ENCODE measurements around the gene ARID1B.

The ARID1B gene

GRCh38 chr6:156780962-156781853 lies 4.0 kb downstream of the ARID1B start:
- Histone ChIP-seq H3K36me3 (ENCODE audit: control insufficient read depth in 1 of 2, insufficient read depth in 2 of 2, low read length in 2 of 2) (no peaks in the 10 kb centered on the region), H3K4me3 (ENCODE audit: low read depth in 1 of 2, low read length in 2 of 2) (peak overlapping the region; percentile 91 to 95), H3K9ac (ENCODE audit: low read depth in 1 of 2, low read length in 2 of 2) (peak overlapping the region; percentile 35 to 82), H3K27me3 (ENCODE audit: control insufficient read depth in 1 of 2, insufficient read depth in 2 of 2, low read length in 2 of 2) (no peaks in the 10 kb centered on the region), H3K27ac (ENCODE audit: low read depth, low read length) (no peak overlapping the region), H3K4me1 (ENCODE audit: control insufficient read depth in 1 of 2, insufficient read depth in 2 of 2, low read length in 2 of 2) (peaks cover 26 to 31% of the 10 kb centered on the region in 2 donors), H3K9me3 (ENCODE audit: control insufficient read depth in 1 of 2, low read length in 2 of 2) (no peaks in the 10 kb centered on the region)

- Histone ChIP-seq H3K9ac (ENCODE audit: low read depth in 1 of 2, low read length in 2 of 2) (peak overlapping the region; percentile 52 to 82), H3K9me3 (ENCODE audit: control insufficient read depth in 1 of 2, low read length in 2 of 2) (no peaks in the 10 kb centered on the region), H3K4me3 (ENCODE audit: low read depth in 1 of 2, low read length in 2 of 2) (peak overlapping the region; percentile 91 to 95), H3K27ac (ENCODE audit: low read depth, low read length) (peak overlapping the region; percentile 66), H3K27me3 (ENCODE audit: control insufficient read depth in 1 of 2, insufficient read depth in 2 of 2, low read length in 2 of 2) (no peaks in the 10 kb centered on the region), H3K36me3 (ENCODE audit: control insufficient read depth in 1 of 2, insufficient read depth in 2 of 2, low read length in 2 of 2) (no peaks in the 10 kb centered on the region), H3K4me1 (ENCODE audit: control insufficient read depth in 1 of 2, insufficient read depth in 2 of 2, low read length in 2 of 2) (peaks cover 26 to 36% of the 10 kb centered on the region in 2 donors)
Measured at GRCh38 chr6:156781861-156782631, 4.9 kb downstream of the ARID1B start.

- H3K9ac ChIP-seq (ENCODE audit: low read depth in 1 of 2, low read length in 2 of 2) = peak overlapping the region; percentile 52 to 82
- H3K4me1 ChIP-seq (ENCODE audit: control insufficient read depth in 1 of 2, insufficient read depth in 2 of 2, low read length in 2 of 2) = peaks cover 26 to 39% of the 10 kb centered on the region in 2 donors
- H3K27ac ChIP-seq (ENCODE audit: low read depth, low read length) = no peak overlapping the region
- H3K36me3 ChIP-seq (ENCODE audit: control insufficient read depth in 1 of 2, insufficient read depth in 2 of 2, low read length in 2 of 2) = no peaks in the 10 kb centered on the region
- no peaks in the 10 kb centered on the region for H3K27me3 ChIP-seq (ENCODE audit: control insufficient read depth in 1 of 2, insufficient read depth in 2 of 2, low read length in 2 of 2)
- H3K4me3 ChIP-seq (ENCODE audit: low read depth in 1 of 2, low read length in 2 of 2) = peak overlapping the region; percentile 78 to 95
- H3K9me3 ChIP-seq (ENCODE audit: control insufficient read depth in 1 of 2, low read length in 2 of 2) = no peaks in the 10 kb centered on the region
Measured at GRCh38 chr6:156782691-156783320, 5.6 kb downstream of the ARID1B start.

- Histone ChIP-seq H3K4me3 (ENCODE audit: low read depth in 1 of 2, low read length in 2 of 2) (no peak overlapping the region), H3K4me1 (ENCODE audit: control insufficient read depth in 1 of 2, insufficient read depth in 2 of 2, low read length in 2 of 2) (peaks cover 26 to 44% of the 10 kb centered on the region in 2 donors)
Measured at GRCh38 chr6:156783958-156784357, 6.8 kb downstream of the ARID1B start.

GRCh38 chr6:156786652-156787051 lies 9.5 kb downstream of the ARID1B start:
- Histone ChIP-seq H3K4me3 (ENCODE audit: low read depth in 1 of 2, low read length in 2 of 2) (no peak overlapping the region), H3K9me3 (ENCODE audit: control insufficient read depth in 1 of 2, low read length in 2 of 2) (no peaks in the 10 kb centered on the region), H3K36me3 (ENCODE audit: control insufficient read depth in 1 of 2, insufficient read depth in 2 of 2, low read length in 2 of 2) (no peaks in the 10 kb centered on the region), H3K27me3 (ENCODE audit: control insufficient read depth in 1 of 2, insufficient read depth in 2 of 2, low read length in 2 of 2) (no peaks in the 10 kb centered on the region), H3K9ac (ENCODE audit: low read depth in 1 of 2, low read length in 2 of 2) (peak overlapping the region in 1 of 2 donors; percentile 7), H3K27ac (ENCODE audit: low read depth, low read length) (no peak overlapping the region), H3K4me1 (ENCODE audit: control insufficient read depth in 1 of 2, insufficient read depth in 2 of 2, low read length in 2 of 2) (peaks cover 26 to 52% of the 10 kb centered on the region in 2 donors)

More at GRCh38 chr6:156783958-156784357, 6.8 kb downstream of the ARID1B start:
- no peaks in the 10 kb centered on the region for H3K9me3 ChIP-seq (ENCODE audit: control insufficient read depth in 1 of 2, low read length in 2 of 2)
- no peaks in the 10 kb centered on the region for H3K36me3 ChIP-seq (ENCODE audit: control insufficient read depth in 1 of 2, insufficient read depth in 2 of 2, low read length in 2 of 2)
- no peak overlapping the region for H3K9ac ChIP-seq (ENCODE audit: low read depth in 1 of 2, low read length in 2 of 2)
- H3K27ac ChIP-seq (ENCODE audit: low read depth, low read length) = no peak overlapping the region
- H3K27me3 ChIP-seq (ENCODE audit: control insufficient read depth in 1 of 2, insufficient read depth in 2 of 2, low read length in 2 of 2) = no peaks in the 10 kb centered on the region

- H3K36me3 ChIP-seq (ENCODE audit: control insufficient read depth in 1 of 2, insufficient read depth in 2 of 2, low read length in 2 of 2) = no peaks in the 10 kb centered on the region
- no peak overlapping the region for H3K9ac ChIP-seq (ENCODE audit: low read depth in 1 of 2, low read length in 2 of 2)
- peaks cover 22 to 48% of the 10 kb centered on the region in 2 donors for H3K4me1 ChIP-seq (ENCODE audit: control insufficient read depth in 1 of 2, insufficient read depth in 2 of 2, low read length in 2 of 2)
Measured at GRCh38 chr6:156787569-156788492, 10.7 kb downstream of the ARID1B start.

GRCh38 chr6:156789081-156789943 lies 12.1 kb downstream of the ARID1B start:
- Histone ChIP-seq H3K27me3 (ENCODE audit: control insufficient read depth in 1 of 2, insufficient read depth in 2 of 2, low read length in 2 of 2) (no peaks in the 10 kb centered on the region), H3K36me3 (ENCODE audit: control insufficient read depth in 1 of 2, insufficient read depth in 2 of 2, low read length in 2 of 2) (no peaks in the 10 kb centered on the region), H3K4me3 (ENCODE audit: low read depth in 1 of 2, low read length in 2 of 2) (no peak overlapping the region), H3K4me1 (ENCODE audit: control insufficient read depth in 1 of 2, insufficient read depth in 2 of 2, low read length in 2 of 2) (peaks cover 9 to 33% of the 10 kb centered on the region in 2 donors), H3K27ac (ENCODE audit: low read depth, low read length) (no peak overlapping the region), H3K9ac (ENCODE audit: low read depth in 1 of 2, low read length in 2 of 2) (no peak overlapping the region), H3K9me3 (ENCODE audit: control insufficient read depth in 1 of 2, low read length in 2 of 2) (no peaks in the 10 kb centered on the region)

More at GRCh38 chr6:156787569-156788492, 10.7 kb downstream of the ARID1B start:
- Histone ChIP-seq H3K4me3 (ENCODE audit: low read depth in 1 of 2, low read length in 2 of 2) (no peak overlapping the region), H3K9me3 (ENCODE audit: control insufficient read depth in 1 of 2, low read length in 2 of 2) (no peaks in the 10 kb centered on the region), H3K27me3 (ENCODE audit: control insufficient read depth in 1 of 2, insufficient read depth in 2 of 2, low read length in 2 of 2) (no peaks in the 10 kb centered on the region), H3K27ac (ENCODE audit: low read depth, low read length) (no peak overlapping the region)

- no peak overlapping the region for H3K9ac ChIP-seq (ENCODE audit: low read depth in 1 of 2, low read length in 2 of 2)
- peaks cover 18 to 38% of the 10 kb centered on the region in 2 donors for H3K4me1 ChIP-seq (ENCODE audit: control insufficient read depth in 1 of 2, insufficient read depth in 2 of 2, low read length in 2 of 2)
- H3K27ac ChIP-seq (ENCODE audit: low read depth, low read length) = no peak overlapping the region
- no peaks in the 10 kb centered on the region for H3K36me3 ChIP-seq (ENCODE audit: control insufficient read depth in 1 of 2, insufficient read depth in 2 of 2, low read length in 2 of 2)
- no peak overlapping the region for H3K4me3 ChIP-seq (ENCODE audit: low read depth in 1 of 2, low read length in 2 of 2)
- no peaks in the 10 kb centered on the region for H3K9me3 ChIP-seq (ENCODE audit: control insufficient read depth in 1 of 2, low read length in 2 of 2)
- H3K27me3 ChIP-seq (ENCODE audit: control insufficient read depth in 1 of 2, insufficient read depth in 2 of 2, low read length in 2 of 2) = no peaks in the 10 kb centered on the region
Measured at GRCh38 chr6:156790711-156791319, 13.6 kb downstream of the ARID1B start.
